Activated CD4-positive, alpha-beta memory T cell treated with anti-CD3 and anti-CD28 coated beads, Interleukin-2, amount 10 ng/mL, durations not matched to agents 7 days and 5 days (primary cell): ENCODE data around the gene ATP11A. TPM values are rescaled to one million over a fixed set of nuclear protein-coding genes. Genes with fewer than 3 reads are reported as not detected.

Source experiments
- CTCF ChIA-PET: fragments of 350-600 bp; sonication (Branson Sonifier 250); formaldehyde crosslinking; loops from one replicate; lab custom pipeline; 2021; ENCODE audit warnings: antibody characterized with exemption, inconsistent platforms; lab: Charles Lee
- POLR2A ChIA-PET: fragments of 350-600 bp; sonication (Branson Sonifier 250); formaldehyde crosslinking; loops from one replicate; lab custom pipeline; 2021; ENCODE audit warnings: antibody characterized with exemption; lab: Charles Lee
- DNase-seq: peaks from one replicate; pipeline ENCODE4 v3.0.0-alpha.2; 2020
- H3K27ac Mint-ChIP-seq: one replicate; pipeline ENCODE4 v1.8.0; 2021; ENCODE audit warnings: mild to moderate bottlenecking, mixed read lengths
- H3K27me3 Mint-ChIP-seq: one replicate; pipeline ENCODE4 v1.8.0; 2021; ENCODE audit warnings: mixed read lengths
- H3K36me3 Mint-ChIP-seq: one replicate; pipeline ENCODE4 v1.8.0; 2021; ENCODE audit warnings: low read depth, mixed read lengths
- H3K4me1 Mint-ChIP-seq: one replicate; pipeline ENCODE4 v1.8.0; 2021; ENCODE audit warnings: mixed read lengths
- H3K4me3 Mint-ChIP-seq: one replicate; pipeline ENCODE4 v1.8.0; 2021; ENCODE audit warnings: mild to moderate bottlenecking, mixed read lengths
- H3K9me3 Mint-ChIP-seq: one replicate; pipeline ENCODE4 v1.8.0; 2021; ENCODE audit warnings: mixed read lengths
- total RNA-seq, 2 experiments: library from RNA; stranded (reverse); gene quantifications; one replicate each; pipeline ENCODE4 v1.2.3, GENCODE V29; 2021

Gene ATP11A
- total RNA-seq, 2 experiments from 2014 or later, result 52.5 to 53.3 TPM

DNA sequence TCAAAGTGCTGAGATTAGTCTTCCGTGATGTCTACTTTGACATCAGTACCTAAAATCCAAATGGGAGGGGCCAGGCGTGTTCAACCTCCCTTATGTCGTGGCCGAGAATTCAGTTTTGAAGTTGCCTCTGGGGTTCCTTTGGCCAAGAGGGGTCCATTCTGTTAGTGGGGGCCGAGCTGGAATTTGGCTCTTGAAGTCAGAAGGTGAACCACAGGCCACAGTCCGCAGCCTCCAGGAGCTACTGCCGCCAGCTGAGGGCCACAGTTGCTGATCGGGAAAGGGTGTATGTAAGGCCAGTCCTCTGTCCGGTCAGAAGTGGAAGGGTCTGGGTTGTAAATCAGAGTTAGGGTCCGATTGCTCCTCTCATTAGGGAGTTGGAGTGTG lies 31.0 kb downstream of the ATP11A start:
- CTCF ChIA-PET, result no interaction called here
- POLR2A ChIA-PET, result no interaction called here
- Mint-ChIP-seq H3K27ac (no peak overlapping the region), H3K4me3 (no peak overlapping the region), H3K4me1 (peaks cover 13% of the 10 kb centered on the region), H3K9me3 (no peaks in the 10 kb centered on the region), H3K36me3 (no peaks in the 10 kb centered on the region), H3K27me3 (no peaks in the 10 kb centered on the region)
- no peak for DNase-seq

DNA sequence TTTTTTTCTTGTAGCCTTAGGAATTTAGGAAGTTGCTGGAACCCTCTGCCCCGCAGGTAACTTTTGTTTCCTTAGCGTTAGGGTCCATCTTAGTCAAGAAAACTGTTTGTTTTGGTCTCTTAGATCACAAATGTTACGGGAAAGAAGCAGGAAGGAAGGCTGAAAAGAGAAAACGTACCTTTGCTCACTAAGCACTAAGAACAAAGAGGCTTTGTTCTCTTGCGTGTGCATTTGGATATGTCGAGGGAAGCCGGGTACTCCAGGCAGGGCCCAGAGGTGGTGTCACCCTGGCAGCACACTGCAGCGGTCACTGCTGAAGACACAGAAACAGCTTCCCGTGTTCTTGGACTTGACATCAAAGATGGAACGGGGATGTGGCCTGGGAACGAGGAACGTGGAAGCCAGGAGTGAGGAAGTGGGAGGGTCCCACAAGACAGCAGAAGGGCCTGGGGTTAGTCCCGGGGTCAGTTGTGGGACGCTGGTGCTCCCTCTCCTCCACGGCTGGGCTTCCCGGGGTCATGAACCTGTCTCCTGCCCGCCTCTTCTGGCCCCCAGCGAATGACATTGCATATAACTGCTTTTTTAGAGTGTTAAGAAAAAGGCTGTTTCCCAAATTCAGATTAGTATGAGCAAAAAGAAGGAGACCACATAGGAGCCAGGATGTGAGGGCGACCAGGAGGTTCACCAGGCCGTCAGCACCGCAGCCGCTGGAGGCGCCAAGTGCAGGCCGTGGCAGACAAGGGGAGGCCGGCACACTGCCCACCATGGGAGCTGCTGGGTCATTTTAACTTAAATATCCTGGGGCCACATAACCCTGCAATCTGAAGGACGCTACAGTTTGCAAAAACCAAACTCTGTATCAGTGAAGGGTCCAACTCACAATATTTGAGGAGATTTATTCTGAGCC lies 31.6 kb downstream of the ATP11A start:
- ChIA-PET CTCF (no interaction called here), POLR2A (no interaction called here)
- no peak for DNase-seq
- no peak overlapping the region for H3K27ac Mint-ChIP-seq
- peaks cover 20% of the 10 kb centered on the region for H3K4me1 Mint-ChIP-seq
- H3K27me3 Mint-ChIP-seq, result no peaks in the 10 kb centered on the region
- no peaks in the 10 kb centered on the region for H3K36me3 Mint-ChIP-seq
- H3K9me3 Mint-ChIP-seq, result no peaks in the 10 kb centered on the region
- no peak overlapping the region for H3K4me3 Mint-ChIP-seq

DNA sequence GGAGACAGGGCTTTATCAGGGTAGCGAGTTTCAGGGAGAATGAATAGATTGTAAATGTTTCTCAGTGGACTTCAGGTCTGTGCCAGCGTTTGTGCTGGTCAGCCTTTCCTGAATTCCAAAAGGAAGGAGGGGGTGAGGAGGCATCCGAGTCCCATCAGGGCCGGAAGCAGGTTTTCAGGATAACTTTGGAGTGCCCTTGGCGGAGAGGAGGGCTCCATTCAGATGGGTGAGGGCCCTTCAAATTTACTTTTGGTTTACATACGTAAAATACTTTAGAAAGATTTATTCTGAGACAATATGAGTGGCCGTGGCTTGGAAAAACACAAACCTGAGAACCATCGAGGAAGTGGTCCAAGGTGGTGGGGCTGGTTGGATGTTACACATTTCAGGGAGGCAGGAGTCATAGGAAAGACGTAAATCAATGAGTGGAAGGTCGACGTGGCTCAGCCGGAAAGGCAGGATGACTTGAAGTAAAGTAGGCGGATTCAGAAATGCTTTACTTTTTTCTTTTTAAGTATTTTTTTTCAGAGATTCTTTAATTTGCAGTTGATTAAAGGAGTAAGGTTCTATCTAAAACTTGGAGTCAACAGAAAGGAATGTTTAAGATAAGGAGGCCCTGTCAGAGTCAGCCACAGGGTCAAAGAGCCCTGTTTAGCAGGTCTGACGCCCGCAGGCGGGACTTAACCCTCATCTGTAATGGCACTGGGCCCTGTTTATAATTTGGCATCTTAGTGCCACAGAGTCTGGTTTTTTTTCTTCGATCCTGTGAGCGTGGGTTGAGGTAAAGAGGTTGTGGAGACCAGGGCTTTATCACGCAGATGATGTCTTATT lies 32.8 kb downstream of the ATP11A start:
- Mint-ChIP-seq H3K4me1 (peaks cover 24% of the 10 kb centered on the region), H3K4me3 (no peak overlapping the region), H3K9me3 (no peaks in the 10 kb centered on the region), H3K36me3 (no peaks in the 10 kb centered on the region), H3K27me3 (no peaks in the 10 kb centered on the region), H3K27ac (no peak overlapping the region)
- CTCF ChIA-PET, result no interaction called here
- POLR2A ChIA-PET, result no interaction called here
- DNase-seq, result no peak

DNA sequence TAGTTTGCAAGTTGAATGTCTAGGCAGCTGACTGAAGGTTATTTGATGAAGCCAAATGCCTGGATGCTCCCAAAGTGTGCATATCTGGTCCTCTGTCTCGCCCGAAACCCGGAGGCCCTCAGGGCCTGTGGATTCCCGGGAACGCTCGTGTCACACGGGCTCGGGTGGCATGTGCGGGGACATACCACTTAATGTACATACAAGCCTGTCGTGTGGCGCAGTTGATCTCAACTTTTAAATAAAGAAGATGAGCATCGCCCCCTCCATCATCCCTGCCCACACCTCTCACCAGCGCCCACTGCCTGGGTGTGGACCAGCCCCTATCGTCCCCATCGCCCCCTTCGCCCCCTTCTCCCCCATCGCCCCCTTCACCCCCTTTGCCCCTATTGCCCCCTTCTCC lies 33.9 kb downstream of the ATP11A start:
- Mint-ChIP-seq H3K4me3 (no peak overlapping the region), H3K36me3 (no peaks in the 10 kb centered on the region), H3K4me1 (peaks cover 24% of the 10 kb centered on the region), H3K9me3 (no peaks in the 10 kb centered on the region), H3K27me3 (no peaks in the 10 kb centered on the region), H3K27ac (no peak overlapping the region)
- no peak for DNase-seq
- ChIA-PET POLR2A (no interaction called here), CTCF (no interaction called here)

DNA sequence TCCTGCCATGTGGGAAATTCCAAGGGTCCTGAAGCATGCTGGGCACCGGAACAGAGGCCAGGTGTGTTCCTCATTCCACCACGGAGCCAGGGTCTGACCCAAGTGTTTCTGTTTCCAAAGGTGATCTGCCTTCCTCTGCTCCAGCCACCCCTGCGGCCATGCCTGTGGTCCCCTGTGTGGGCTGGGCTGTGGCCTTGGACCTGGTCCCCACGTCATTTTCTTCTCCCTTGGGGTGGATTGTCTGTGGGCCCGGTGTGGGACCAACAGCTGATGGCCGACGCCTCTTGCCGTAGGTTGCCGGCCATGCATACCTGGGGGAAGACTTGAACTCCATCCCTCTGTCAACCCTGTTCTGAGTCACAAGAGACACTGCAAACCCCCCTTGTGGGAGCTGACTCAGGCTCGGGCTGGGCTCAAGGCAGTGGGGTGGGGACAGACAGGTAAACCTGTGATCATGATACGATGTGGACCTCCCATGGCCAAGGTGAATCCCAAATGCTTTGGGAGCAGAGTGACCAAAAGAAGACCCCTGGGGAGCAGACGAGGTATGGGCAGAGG lies 35.0 kb downstream of the ATP11A start:
- no peaks in the 10 kb centered on the region for H3K36me3 Mint-ChIP-seq

DNA sequence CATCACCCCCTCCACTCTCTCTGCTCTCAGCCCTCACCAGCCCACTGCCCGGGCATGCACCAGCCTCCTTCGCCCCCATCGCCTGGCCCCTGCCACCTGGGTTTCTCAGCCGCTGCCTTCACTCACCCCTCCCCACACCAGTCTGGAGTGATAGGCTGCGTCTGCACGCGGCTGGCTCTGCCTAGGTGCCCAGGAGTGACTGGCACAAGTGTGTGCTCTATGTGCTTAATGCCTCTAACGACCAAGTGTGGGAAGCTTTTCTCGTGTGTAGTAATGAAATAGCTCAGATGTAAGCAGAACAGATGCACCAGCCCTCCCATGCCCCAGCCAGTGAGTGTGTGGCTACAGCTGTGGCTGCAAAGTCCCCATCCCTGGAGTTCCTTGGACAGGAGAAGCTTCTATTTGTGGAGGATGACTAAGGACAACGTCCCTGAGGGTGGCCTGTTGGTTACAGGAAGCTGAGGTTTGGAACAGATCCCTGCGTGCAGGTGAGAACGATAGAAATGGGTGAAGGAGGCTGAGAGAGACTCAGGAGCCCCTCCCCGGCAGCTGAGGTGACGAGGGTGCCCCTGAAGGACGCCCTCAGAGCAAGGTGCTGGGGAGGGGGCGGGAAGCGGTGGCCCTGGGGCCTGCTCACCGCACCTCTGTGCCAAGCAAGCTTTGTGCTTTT lies 35.6 kb downstream of the ATP11A start:
- Mint-ChIP-seq H3K27me3 (no peaks in the 10 kb centered on the region), H3K4me1 (peaks cover 24% of the 10 kb centered on the region), H3K4me3 (no peak overlapping the region), H3K36me3 (no peaks in the 10 kb centered on the region), H3K9me3 (no peaks in the 10 kb centered on the region), H3K27ac (no peak overlapping the region)
- CTCF ChIA-PET, result no interaction called here
- DNase-seq, result no peak
- POLR2A ChIA-PET, result interaction anchor here (1.0 kb wide), 1 partner anchor 35 kb away, joined by 5 read pairs; the partner anchor contains the start of gene ATP11A

More for the DNA sequence above, 35.0 kb downstream of the ATP11A start:
- Mint-ChIP-seq H3K4me3 (no peak overlapping the region), H3K27me3 (no peaks in the 10 kb centered on the region), H3K4me1 (peaks cover 24% of the 10 kb centered on the region), H3K9me3 (no peaks in the 10 kb centered on the region), H3K27ac (no peak overlapping the region)
- CTCF ChIA-PET, result no interaction called here
- no peak for DNase-seq
- POLR2A ChIA-PET, result interaction anchor here (1.0 kb wide), 1 partner anchor 35 kb away, joined by 5 read pairs; the partner anchor contains the start of gene ATP11A

DNA sequence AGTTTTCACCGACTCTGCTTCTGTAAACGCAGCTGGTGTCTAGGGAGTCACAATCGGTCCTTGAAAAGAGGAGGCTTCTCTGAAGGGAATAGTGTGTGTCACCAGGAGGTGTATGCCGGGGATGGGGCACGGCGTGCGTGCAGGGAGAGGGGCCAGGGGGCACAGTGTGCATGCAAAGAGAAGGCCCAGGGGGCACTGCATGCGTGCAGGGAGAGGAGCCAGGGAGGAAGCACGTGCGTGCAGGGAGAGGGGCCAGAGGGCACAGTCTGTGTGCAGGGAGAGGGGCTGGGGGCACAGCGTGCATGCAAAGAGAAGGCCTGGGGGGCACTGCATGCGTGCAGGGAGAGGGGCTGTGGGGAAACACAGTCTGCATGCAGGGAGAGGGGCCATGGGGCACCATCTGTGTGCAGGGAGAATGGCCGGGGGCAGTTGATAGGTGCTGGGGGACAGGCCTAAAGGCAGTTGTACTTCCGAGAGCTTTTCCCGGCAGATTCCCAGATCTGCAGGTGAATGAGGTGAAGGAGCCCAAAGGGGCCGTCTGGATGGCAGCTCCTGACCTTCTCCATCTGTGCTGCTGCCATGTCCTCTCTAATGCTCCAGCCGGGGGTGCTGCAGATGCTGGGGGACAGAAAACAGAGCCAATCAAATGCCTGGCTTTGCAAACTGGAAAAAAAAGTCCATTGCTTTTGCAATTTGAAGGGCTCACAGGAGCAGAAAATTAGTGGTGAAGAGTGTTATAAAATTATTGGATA lies 36.4 kb downstream of the ATP11A start:
- POLR2A ChIA-PET, result interaction anchor here (1.0 kb wide), 1 partner anchor 36 kb away, joined by 5 read pairs; the partner anchor contains the start of gene ATP11A

DNA sequence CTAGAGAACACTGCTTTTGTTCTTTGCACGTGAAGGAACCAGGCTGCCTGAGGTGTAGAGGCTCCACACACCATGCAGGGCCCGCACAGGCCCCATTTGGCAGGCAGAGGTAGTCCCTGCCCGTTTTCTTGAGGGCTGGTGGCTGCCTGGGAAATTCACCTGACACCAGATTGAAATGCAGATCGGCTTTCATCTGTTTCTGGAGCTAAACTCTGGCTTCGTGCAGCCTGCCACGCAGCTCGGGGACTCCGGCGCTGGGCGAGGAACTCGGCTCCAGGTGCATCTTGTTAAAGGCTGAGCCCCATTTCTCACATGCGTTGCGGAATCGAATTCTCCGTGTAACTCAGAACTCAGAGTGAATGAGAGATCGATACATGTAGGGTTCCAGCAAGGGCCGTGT lies 37.7 kb downstream of the ATP11A start:
- no peaks in the 10 kb centered on the region for H3K27me3 Mint-ChIP-seq
- H3K4me3 Mint-ChIP-seq, result no peak overlapping the region
- H3K27ac Mint-ChIP-seq, result no peak overlapping the region
- no peaks in the 10 kb centered on the region for H3K9me3 Mint-ChIP-seq
- DNase-seq, result no peak
- H3K36me3 Mint-ChIP-seq, result no peaks in the 10 kb centered on the region
- ChIA-PET CTCF (no interaction called here), POLR2A (no interaction called here)
- peaks cover 21% of the 10 kb centered on the region for H3K4me1 Mint-ChIP-seq

More for the DNA sequence above, 36.4 kb downstream of the ATP11A start:
- no peaks in the 10 kb centered on the region for H3K27me3 Mint-ChIP-seq
- no peaks in the 10 kb centered on the region for H3K36me3 Mint-ChIP-seq
- H3K27ac Mint-ChIP-seq, result no peak overlapping the region
- no peaks in the 10 kb centered on the region for H3K9me3 Mint-ChIP-seq
- H3K4me1 Mint-ChIP-seq, result peaks cover 24% of the 10 kb centered on the region
- no peak for DNase-seq
- CTCF ChIA-PET, result no interaction called here
- no peak overlapping the region for H3K4me3 Mint-ChIP-seq

DNA sequence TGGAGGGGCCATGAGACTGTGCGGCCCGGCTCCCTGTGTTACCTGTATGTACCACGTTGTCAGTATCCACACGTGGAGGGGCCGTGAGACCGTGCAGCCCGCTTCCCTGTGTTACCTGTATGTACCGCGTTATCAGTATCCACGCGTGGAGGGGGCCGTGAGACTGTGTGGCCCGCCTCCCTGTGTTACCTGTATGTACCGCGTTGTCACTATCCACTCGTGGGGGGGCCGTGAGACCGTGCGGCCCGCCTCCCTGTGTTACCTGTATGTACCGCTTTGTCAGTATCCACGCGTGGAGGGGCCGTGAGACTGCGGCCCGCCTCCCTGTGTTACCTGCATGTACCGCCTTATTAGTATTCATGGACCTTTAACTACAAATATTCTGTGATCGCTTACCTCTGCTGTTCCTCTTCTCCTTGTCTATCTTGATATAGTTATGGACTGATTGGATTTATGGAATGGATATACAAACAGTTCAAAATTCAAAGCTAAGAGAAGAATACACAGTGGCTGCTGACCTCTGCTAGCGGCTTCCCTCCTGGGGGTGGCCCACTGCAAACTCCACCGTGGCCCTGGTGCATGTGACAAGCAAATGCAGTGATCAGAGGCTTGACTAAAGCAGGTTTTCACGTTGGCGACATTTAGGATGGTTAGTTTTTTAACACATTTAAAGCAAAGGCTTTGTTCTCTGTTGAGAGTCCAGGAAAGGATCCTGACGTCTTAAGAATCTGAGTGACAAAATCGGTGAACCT lies 38.7 kb downstream of the ATP11A start:
- DNase-seq, result no peak
- H3K4me3 Mint-ChIP-seq, result no peak overlapping the region
- ChIA-PET POLR2A (no interaction called here), CTCF (no interaction called here)
- H3K27ac Mint-ChIP-seq, result no peak overlapping the region
- no peaks in the 10 kb centered on the region for H3K9me3 Mint-ChIP-seq
- no peaks in the 10 kb centered on the region for H3K36me3 Mint-ChIP-seq
- peaks cover 21% of the 10 kb centered on the region for H3K4me1 Mint-ChIP-seq
- H3K27me3 Mint-ChIP-seq, result no peaks in the 10 kb centered on the region

DNA sequence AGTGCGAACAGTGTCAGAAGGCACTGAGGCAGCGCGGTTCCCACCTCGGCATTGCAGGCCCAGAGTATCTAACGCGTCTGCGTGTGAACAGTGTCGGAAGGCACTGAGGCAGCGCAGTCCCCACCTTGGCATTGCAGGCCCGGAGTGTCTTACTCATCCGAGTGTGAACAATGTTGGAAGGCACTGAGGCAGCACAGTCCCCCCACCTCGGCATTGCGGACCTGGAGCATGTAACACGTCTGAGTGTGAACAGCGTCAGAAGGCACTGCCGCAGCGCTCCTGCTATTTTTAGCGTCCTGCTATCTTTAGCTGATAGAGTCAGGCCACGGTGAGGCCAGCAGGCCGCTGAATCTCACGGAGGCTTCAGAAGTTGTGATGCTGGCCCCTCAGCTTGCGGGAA lies 39.6 kb downstream of the ATP11A start:
- no peak overlapping the region for H3K27ac Mint-ChIP-seq
- H3K4me1 Mint-ChIP-seq, result peaks cover 21% of the 10 kb centered on the region
- POLR2A ChIA-PET, result no interaction called here
- H3K36me3 Mint-ChIP-seq, result no peaks in the 10 kb centered on the region
- H3K27me3 Mint-ChIP-seq, result no peaks in the 10 kb centered on the region
- CTCF ChIA-PET, result no interaction called here
- no peak overlapping the region for H3K4me3 Mint-ChIP-seq
- DNase-seq, result no peak
- H3K9me3 Mint-ChIP-seq, result no peaks in the 10 kb centered on the region

DNA sequence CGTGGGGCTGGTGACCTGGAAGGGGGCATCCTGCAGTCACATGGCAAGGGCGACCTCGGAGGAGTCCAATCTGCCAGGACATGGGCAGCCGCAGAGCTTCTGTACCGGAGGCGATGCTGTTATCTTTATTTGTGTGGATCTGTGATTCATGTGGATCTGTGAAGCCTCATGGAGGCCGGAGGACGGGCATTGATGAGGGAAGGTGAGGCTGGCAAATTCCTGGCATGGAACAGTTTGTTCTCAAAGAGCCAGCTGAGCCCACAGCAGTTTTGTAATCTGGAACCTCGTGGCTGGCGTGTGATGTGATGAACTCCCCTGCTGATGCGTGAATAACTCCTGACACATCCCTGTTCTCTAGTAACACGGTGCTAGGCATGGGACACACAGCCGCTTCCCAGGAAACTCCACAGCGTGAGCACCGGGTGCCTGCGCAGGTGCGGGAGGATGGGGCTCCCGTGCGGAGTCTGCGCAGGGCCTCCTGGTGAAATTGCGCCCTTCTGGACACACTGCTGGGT lies 40.4 kb downstream of the ATP11A start:
- Mint-ChIP-seq H3K4me1 (peaks cover 16% of the 10 kb centered on the region), H3K9me3 (no peaks in the 10 kb centered on the region), H3K27me3 (no peaks in the 10 kb centered on the region), H3K36me3 (no peaks in the 10 kb centered on the region), H3K27ac (no peak overlapping the region), H3K4me3 (no peak overlapping the region)
- ChIA-PET CTCF (no interaction called here), POLR2A (no interaction called here)
- no peak for DNase-seq
